GM10248 (cell line): ENCODE measurements around the gene TKT.

Experiments
- CTCF ChIA-PET: fragments of 300-600 bp; sonication (Branson Sonifier 250); formaldehyde crosslinking; extraction: SDS; loops from one replicate; lab custom pipeline; 2021; ENCODE audit warnings: antibody characterized with exemption; lab: Yijun Ruan, JAX
- POLR2A ChIA-PET: fragments of 350-650 bp; sonication (Branson Sonifier 250); formaldehyde crosslinking; extraction: SDS; loops from one replicate; lab custom pipeline; 2020; ENCODE audit warnings: antibody characterized with exemption; lab: Yijun Ruan, JAX
- DNase-seq: peaks from one replicate; pipeline ENCODE4 v3.0.0; 2012; ENCODE audit errors: extremely low spot score
- TF ChIP-seq, protein P1 (sequence below): IDR thresholded peaks from 2 replicates; pipeline ENCODE4 v1.5.1; 2012; ENCODE audit warnings: mild to moderate bottlenecking, low read depth; ENCODE audit errors: extremely low read depth, missing control alignments, control extremely low read depth

TKT gene

GRCh38 chr3:53234130-53234840 lies 21.5 kb downstream of the TKT start:
- ChIA-PET POLR2A (no interaction called here), CTCF (interaction anchor here (0.7 to 3.0 kb wide), 8 partner anchors 9 to 120 kb away, joined by 3 to 8 read pairs (median 3); no protein-coding TSS in a partner anchor)
- TF ChIP-seq, protein P1, sequence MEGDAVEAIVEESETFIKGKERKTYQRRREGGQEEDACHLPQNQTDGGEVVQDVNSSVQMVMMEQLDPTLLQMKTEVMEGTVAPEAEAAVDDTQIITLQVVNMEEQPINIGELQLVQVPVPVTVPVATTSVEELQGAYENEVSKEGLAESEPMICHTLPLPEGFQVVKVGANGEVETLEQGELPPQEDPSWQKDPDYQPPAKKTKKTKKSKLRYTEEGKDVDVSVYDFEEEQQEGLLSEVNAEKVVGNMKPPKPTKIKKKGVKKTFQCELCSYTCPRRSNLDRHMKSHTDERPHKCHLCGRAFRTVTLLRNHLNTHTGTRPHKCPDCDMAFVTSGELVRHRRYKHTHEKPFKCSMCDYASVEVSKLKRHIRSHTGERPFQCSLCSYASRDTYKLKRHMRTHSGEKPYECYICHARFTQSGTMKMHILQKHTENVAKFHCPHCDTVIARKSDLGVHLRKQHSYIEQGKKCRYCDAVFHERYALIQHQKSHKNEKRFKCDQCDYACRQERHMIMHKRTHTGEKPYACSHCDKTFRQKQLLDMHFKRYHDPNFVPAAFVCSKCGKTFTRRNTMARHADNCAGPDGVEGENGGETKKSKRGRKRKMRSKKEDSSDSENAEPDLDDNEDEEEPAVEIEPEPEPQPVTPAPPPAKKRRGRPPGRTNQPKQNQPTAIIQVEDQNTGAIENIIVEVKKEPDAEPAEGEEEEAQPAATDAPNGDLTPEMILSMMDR, result no peak
- DNase-seq, result no peak

DNA sequence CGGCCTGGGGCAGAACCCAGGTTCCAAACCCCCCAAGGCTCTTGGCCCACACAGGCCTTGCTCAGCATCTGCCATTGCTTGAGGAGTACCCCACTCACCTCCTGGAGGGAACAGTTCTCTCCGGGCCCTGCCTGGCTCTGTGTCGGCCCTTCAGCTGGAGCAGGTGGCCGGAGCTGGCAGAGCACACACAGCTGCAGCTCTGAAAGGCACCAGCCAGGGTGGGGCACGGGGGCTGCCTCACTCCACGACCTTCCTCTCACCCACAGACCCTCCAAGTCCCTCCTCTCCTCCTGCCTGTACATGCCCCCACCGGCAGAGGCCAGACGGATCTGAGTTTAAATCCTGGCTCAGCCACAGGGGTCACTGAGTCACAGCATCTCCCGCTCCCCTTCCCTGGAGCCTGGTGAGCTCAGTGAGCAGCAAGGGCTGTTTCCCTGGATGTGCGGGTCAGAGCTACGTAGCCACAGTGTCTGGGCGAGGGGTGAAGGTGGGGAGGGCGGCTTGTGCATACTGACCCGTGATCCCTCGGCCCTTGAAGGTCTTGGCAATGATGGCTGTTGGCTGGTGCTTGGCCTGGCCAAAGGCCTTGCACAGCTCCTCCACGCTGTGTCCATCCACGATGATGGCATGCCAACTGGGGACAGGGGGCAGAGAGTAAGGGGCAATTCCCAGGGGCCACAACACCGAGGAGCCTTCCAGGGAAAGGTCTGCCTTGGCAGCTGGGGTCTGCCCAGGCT lies 23.0 kb downstream of the TKT start:
- ChIA-PET POLR2A (no interaction called here), CTCF (interaction anchor here (0.8 to 3.0 kb wide), 8 partner anchors 10 to 36 kb away, joined by 3 to 8 read pairs (median 3); no protein-coding TSS in a partner anchor)
- DNase-seq, result no peak
- TF ChIP-seq, protein P1, result no peak

GRCh38 chr3:53231532-53232511 lies 24.0 kb downstream of the TKT start:
- CTCF ChIA-PET, result interaction anchor here (0.8 to 1.5 kb wide), 4 partner anchors 11 to 35 kb away, joined by 3 to 6 read pairs (median 4); no protein-coding TSS in a partner anchor
- DNase-seq, result no peak
- TF ChIP-seq, protein P1, result no peak
- POLR2A ChIA-PET, result no interaction called here

DNA sequence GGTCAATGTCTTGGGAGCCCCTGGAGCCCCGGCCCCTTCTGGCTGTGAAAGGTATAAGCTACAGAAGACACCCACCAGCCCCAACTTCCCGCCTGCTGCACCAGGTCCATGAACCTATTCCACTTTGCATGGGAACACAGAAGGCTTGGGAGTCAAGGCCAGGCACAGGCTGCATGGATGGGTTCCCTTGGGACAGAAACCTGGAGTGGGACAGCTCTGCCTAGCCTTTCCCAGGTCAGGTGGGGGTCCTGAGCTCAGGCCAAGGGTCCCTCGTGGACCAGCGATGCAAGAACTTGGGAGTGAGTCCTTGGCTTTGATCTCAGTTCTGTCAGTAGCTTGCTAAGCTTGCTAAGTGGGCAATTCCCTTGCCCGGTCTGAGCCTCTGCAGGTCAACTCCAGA lies 25.0 kb downstream of the TKT start:
- TF ChIP-seq, protein P1, result no peak

GRCh38 chr3:53230041-53230621 lies 25.7 kb downstream of the TKT start:
- TF ChIP-seq, protein P1, result peak; percentile 22
- ChIA-PET POLR2A (no interaction called here), CTCF (interaction anchor here (1.5 kb wide), 1 partner anchor 10 kb away, joined by 6 read pairs; no protein-coding TSS in a partner anchor)
- DNase-seq, result no peak

More for the DNA sequence above, 25.0 kb downstream of the TKT start:
- ChIA-PET CTCF (interaction anchor here (1.0 to 1.5 kb wide), 3 partner anchors 10 to 34 kb away, joined by 3 to 6 read pairs (median 4); no protein-coding TSS in a partner anchor), POLR2A (no interaction called here)
- no peak for DNase-seq

DNA sequence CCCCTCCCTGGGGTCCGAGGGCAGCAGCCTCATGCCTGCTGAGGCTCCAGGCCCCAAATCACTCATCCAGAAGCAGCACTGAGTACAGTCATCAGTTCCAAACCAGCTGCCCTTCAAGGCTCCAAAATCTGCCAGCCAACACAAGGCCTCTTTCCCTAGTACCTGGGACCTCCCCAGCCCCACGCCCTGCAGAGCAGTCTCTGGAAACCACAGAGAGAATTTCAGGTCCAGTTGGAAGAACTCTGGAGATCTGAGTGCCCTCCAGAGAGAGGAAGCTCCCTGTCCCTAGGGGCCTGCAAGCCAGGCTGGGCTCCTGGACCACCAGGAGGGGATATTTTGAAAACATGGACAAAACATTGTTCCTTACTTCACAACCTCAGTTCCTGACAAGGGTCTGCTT lies 26.2 kb downstream of the TKT start:
- TF ChIP-seq, protein P1, result no peak
- DNase-seq, result no peak
- ChIA-PET CTCF (interaction anchor here (1.4 to 1.6 kb wide), 2 partner anchors 11 to 115 kb away, joined by 3 to 5 read pairs; no protein-coding TSS in a partner anchor), POLR2A (no interaction called here)
